CD4-positive, alpha-beta T cell treated with Interleukin-15 for 1 hour (primary cell): ENCODE results near the gene CHRM5.

Experiments used
- DNase-seq: peaks from one replicate; pipeline ENCODE4 v3.0.0-alpha.2; 2020

CHRM5 gene, protein sequence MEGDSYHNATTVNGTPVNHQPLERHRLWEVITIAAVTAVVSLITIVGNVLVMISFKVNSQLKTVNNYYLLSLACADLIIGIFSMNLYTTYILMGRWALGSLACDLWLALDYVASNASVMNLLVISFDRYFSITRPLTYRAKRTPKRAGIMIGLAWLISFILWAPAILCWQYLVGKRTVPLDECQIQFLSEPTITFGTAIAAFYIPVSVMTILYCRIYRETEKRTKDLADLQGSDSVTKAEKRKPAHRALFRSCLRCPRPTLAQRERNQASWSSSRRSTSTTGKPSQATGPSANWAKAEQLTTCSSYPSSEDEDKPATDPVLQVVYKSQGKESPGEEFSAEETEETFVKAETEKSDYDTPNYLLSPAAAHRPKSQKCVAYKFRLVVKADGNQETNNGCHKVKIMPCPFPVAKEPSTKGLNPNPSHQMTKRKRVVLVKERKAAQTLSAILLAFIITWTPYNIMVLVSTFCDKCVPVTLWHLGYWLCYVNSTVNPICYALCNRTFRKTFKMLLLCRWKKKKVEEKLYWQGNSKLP

GRCh38 chr15:33968224-33968623 is at the start of gene CHRM5:
CHRM5 (plus strand) TSS chr15:33968497; CDS start chr15:34062718, 94,221 bp downstream.
- no peak for DNase-seq

GRCh38 chr15:33923446-33923845 is 44.9 kb upstream of the CHRM5 start:
- no peak for DNase-seq

- DNase-seq = no peak
These were observed 42.0 kb upstream of the CHRM5 start for GRCh38 chr15:33926260-33926659.

DNA sequence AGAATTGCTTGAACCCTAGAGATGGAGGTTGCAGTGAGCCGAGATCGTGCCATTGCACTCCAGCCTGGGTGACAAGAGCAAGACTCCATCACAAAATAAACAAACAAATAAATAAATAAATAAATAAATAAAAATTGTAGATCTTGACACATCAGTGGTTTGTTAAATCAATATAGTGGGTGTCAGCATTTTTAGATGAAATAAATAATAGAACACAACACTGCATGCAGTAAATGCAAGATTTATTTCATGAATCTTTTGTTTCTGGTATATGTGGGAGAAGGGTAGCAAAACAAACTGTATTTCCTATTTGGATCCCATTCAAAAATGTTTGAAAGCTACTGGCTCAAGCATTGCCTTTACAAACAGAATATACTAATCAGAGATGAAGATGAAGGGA is 35.6 kb upstream of the CHRM5 start:
- DNase-seq = no peak

DNA sequence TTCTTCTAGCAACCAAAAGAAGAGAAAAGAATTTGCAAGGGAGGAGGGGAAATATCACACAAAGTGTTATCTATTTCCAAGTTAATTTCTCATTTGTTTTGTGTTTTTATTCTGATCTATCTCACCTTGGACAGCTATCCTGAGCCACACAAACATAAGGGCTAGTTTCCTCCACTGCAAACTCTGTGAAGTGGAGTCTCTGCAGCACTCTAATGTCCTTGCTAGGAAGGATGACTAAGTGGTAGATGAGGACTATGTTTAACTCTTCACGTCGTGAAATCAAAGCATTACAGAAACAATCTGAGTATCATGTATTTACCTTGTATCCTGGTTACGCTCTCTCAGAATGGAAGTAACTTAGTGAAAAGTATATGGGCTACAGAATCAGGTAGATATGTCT is 33.9 kb upstream of the CHRM5 start:
- DNase-seq = no peak

DNA sequence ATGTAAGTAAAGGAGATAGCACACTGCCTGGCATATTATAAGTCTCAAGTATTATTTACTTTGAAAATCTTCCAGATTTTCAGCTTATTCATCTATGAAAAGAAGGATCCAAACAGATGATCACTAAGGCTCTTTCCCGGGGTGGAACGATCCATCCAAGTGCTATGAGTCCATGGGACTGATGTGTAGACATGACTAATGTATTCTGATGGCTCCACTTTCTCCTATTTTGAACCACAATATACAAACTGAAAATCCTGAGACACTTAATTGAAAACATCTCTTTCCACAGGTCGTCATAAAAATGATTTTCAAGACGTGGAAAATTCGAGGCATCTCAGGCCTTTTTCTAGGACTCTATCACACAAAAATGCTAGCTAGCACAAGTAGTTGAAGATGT is 33.4 kb upstream of the CHRM5 start:
- no peak for DNase-seq

DNA sequence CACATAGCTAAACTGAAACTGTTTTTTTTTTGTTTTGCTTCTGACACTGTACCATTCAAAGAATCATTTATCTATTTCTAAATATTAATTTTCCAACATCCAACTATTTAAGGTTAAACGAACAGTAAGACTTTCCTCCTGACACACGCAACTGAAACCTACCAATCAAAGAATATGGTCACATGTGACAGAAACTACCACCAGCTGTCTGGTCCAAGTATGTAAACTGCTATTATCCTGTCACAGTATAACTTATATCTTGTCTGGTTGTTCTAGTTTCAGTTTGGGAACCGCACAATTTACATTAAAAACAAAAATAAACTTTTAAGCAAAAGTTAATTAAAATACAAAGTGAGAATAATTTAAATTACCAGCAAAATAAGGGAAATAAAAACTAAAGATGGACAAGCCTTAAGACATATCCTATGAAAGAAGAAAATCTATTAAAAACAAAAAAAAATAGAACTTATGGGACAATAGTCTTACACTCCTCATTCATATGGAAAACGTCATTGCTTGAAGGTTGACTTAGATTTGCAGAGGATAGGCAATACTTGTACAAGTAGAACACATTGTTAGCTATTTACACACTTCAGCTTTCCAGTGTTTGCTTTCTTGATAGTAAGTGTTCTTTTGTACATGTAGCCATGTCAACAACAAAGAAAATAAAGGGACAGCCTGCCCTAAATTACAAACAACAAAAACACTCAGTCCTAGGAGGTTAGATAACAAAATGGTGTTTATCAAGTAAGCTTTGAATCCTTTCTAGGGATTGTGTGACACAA is 26.8 kb upstream of the CHRM5 start:
- DNase-seq = no peak

DNA sequence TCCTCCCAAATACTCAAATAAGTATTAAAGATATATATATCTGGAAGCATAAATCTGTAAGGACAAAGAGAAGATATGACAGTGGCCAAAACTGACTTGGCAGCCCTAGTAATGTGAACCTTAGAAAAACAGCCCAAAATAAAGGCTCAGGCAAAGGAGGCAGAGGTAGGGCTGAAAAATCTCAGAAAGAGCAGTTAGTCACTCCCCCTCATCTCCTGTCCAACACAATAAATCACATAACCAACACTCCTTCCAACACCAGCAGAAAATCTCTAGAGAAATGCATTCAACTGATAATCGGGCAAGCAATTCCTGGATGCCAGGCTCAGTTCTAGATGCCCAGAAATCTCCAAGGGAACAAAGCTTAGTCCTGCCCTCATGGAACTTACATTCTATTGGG is 22.1 kb upstream of the CHRM5 start:
- no peak for DNase-seq

- DNase-seq = no peak
These were observed 12.4 kb upstream of the CHRM5 start for GRCh38 chr15:33955945-33956344.

GRCh38 chr15:33956397-33956796 is 11.9 kb upstream of the CHRM5 start:
- DNase-seq = no peak

DNA sequence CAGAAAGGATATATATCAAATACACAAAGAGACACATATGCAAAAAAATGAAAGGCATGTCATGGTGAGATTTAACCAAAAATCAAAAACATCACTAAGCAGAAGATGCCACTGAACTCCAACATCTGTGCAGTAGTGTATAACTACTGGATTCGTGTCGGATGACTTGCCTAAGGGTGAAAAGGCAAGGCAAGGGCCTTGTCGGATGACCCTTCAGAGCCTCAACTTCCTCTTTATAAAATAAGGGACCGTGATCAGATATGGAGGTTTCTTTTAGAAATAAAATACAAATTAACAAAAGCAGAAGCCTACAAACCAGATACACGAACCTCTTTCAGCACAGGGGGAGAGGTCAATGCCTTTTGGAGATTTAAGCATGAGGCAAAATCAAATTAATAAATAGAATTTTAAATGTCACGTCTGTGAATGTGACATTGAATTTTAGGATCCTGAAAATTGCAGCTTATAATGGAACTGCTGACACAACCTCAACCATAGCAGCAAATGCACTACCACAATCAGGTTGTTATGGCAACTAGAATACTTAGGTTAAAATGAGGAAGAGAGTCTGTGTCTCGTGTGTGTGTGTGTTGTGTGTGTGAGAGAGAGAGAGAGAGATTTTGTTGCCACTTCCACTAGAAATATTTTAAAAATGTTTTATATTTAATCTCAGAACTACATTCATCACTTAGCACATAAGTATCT is 8.3 kb upstream of the CHRM5 start:
- DNase-seq = no peak

GRCh38 chr15:33960549-33960935 is 7.8 kb upstream of the CHRM5 start:
- no peak for DNase-seq

DNA sequence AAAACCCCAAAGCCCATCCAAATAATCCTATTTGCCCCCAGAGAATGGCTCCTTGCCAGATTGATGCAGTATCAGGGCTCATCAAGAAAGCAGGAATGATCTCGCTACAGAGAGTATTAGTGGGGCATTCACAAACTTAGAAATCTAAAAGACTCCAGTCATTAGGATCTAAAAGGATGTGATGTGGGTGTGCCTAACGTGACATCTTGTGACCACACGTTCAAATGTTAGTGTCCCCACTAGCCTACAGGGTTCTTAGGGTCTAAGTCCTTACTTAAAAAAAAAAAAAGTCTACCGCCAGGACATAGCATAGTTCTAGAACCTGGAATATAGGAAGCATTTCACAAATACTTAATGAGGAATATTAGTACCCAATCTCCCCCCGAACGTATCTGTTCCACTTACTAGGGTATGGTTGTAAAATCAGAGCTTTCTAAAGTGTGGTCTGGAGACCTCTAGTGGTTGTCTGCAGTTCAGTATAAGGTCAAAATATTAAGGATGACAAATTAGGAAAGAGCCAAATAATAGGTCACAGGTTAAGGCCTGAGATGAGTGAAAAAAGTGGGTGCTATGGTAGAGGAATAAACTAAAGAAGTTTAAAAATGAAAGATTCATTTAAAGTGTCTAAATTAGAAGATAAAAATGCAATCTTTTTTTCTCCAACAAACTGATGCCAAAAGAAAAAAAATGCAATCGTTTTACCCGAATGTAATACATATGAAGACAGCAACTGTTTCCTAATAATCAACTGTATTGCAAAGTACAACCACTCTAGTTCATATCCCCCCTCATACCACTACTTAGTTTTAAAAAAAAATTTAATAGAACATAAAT is 4.2 kb upstream of the CHRM5 start:
- no peak for DNase-seq

GRCh38 chr15:33964665-33965040 is 3.6 kb upstream of the CHRM5 start:
- DNase-seq = no peak

DNA sequence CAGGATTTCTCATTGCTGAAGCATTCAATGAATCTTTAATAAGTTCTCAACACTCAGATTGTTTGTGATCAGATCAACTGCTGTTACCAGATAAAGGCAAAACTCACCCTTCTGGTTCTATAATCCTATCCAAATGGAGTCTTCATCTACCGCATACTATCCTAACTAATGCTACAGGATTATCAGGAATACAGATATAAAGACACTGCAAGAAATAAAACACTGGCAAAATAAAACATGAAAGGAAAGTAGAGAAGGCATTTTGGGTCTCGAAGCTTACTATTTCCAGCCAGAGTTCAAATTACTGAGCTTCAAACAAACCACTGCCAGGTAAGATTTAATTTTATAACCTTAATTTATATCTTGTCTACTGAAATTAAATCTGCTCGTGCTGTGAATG is 524 bp downstream of the CHRM5 start:
- no peak for DNase-seq

DNA sequence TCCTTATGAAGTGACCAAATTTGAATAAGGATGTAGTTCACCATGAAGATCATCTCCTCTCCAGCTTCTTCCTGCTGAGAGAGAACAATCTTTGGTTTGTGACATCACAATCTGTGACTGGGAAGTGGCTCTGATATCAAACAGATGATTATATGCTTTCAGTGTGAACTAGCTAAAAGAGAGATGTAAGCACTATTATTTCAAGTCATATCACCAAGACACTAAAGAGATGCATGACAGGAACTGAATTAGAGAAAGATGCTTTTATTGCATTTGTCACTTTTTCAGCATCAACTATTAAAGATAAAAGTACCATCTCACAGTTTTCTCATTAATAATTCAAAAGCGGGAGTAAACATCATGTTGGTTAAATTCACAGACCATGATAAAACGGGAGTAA is 3.5 kb downstream of the CHRM5 start:
- DNase-seq = no peak

GRCh38 chr15:33975022-33975565 is 6.8 kb downstream of the CHRM5 start:
- no peak for DNase-seq

GRCh38 chr15:33980159-33980558 is 11.9 kb downstream of the CHRM5 start:
- no peak for DNase-seq

DNA sequence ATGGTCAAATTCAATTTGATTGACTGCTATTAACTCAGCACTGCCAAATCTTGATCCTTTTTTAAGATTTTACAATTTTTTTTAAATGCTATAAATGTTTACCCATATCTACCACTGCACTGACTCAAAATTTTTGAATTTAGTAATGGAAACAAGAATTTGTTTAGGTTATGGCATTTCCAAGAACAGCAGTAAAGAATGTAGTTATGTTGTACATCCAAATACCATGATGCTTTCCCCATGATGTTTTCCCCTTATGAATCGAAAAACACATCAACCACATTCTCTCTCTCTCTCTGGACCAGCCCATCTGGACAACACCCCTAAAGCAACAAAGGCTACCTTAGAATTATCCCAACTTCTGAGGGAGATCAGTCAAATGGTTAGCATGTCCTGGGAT is 14.2 kb downstream of the CHRM5 start:
- no peak for DNase-seq

DNA sequence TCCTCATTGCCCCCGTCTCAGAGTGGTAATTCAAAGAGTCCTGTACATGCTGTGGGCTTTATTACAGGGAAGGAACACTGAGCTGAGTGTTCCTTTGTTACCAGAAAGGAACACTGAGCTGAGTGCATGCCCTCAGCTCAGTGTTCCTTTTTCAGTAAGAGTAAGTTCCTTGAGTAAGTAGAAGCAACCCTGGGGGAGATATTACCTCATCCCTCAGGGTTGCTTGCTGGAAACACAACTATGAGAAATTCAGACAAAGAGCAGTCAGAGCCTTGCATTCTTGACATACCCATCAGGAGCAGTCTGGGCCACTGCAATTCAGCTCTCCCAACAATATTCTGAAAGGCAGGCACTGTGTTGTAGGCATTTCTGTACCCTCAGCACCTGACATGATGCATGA is 17.0 kb downstream of the CHRM5 start:
- DNase-seq = no peak

DNA sequence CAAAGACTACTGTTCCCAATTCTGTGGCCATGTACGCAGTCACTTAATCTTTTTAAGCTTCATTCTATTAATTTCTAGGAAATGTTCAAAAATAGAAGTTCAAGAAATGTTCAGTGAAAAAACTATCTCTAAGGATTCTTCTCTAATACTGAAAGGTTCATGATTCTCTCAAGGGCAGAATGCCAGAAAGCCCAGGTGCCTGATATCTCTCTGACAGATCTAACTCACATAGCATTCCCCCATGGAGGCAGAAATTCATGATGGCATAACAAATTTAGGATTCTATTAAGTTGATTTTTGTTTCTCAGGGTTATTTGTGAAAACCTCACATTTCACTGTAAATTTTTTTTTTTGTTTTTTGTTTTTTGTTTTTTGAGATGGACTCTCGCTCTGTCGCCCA is 17.5 kb downstream of the CHRM5 start:
- no peak for DNase-seq

GRCh38 chr15:33987444-33987843 is 19.1 kb downstream of the CHRM5 start:
- DNase-seq = no peak
